HepG2 (cell line): ENCODE measurements around the gene PCAT6. TPM values are rescaled to one million over a fixed set of nuclear protein-coding genes. Genes with fewer than 3 reads are reported as not detected.
A peak's percentile ranks its signal among the peaks of the same experiment; 100 is the strongest.

Source experiments
- AKAP8 ChIP-seq: sonication (generic); formaldehyde crosslinking; IDR thresholded peaks from 2 replicates; pipeline ENCODE4 v1.5.1; 2020; ENCODE audit warnings: mild to moderate bottlenecking, missing genetic modification reagents
- ELF1 ChIP-seq: sonication (generic); formaldehyde crosslinking; IDR thresholded peaks from 2 replicates; pipeline ENCODE4 v1.4.0; 2020; ENCODE audit warnings: missing genetic modification reagents
- ETS1 ChIP-seq: sonication (generic); formaldehyde crosslinking; IDR thresholded peaks from 2 replicates; pipeline ENCODE4 v1.4.0; 2020; ENCODE audit warnings: missing genetic modification reagents
- ETV5 ChIP-seq: IDR thresholded peaks from 2 replicates; pipeline ENCODE4 v1.6.1; 2018; ENCODE audit warnings: missing biosample characterization, missing genetic modification reagents, inconsistent platforms, borderline replicate concordance
- FOXA1 ChIP-seq, 2 experiments: fragments of 450-650 bp in 1 of 2; sonication (generic) in 1 of 2; formaldehyde crosslinking in 1 of 2; IDR thresholded peaks; 2 replicates each; pipeline versions ENCODE4 v1.4.0 to v1.6.1; 2016 to 2020; ENCODE audit warnings: missing genetic modification reagents in 1 of 2
- IRX3 ChIP-seq: sonication (generic); formaldehyde crosslinking; IDR thresholded peaks from 2 replicates; pipeline ENCODE4 v1.8.1; 2023; ENCODE audit warnings: mild to moderate bottlenecking, low read depth, missing genetic modification reagents, borderline replicate concordance
- MAZ ChIP-seq, 2 experiments: sonication (generic) in 1 of 2; formaldehyde crosslinking in 1 of 2; IDR thresholded peaks; 2 replicates each; pipeline versions ENCODE4 v1.5.0 to v1.6.1; 2012 to 2020; ENCODE audit warnings: low read depth in 2 of 2, mild to moderate bottlenecking in 2 of 2, borderline replicate concordance in 1 of 2, improper control_type of control experiment in 1 of 2, low read length in 1 of 2, missing genetic modification reagents in 1 of 2, moderate library complexity in 1 of 2
- MED8 ChIP-seq: sonication (generic); formaldehyde crosslinking; IDR thresholded peaks from 2 replicates; pipeline ENCODE4 v1.8.1; 2023; ENCODE audit warnings: mild to moderate bottlenecking, missing genetic modification reagents; ENCODE audit not compliant: insufficient replicate concordance
- NCOA1 ChIP-seq: sonication (generic); formaldehyde crosslinking; IDR thresholded peaks from 2 replicates; pipeline ENCODE4 v1.9.0; 2021; ENCODE audit warnings: missing genetic modification reagents
- NKX3-1 ChIP-seq: sonication (generic); formaldehyde crosslinking; IDR thresholded peaks from 2 replicates; pipeline ENCODE4 v1.5.0; 2020; ENCODE audit warnings: missing genetic modification reagents
- PCBP2 ChIP-seq: fragments of 200-400 bp; formaldehyde crosslinking; optimal IDR thresholded peaks from 2 replicates; pipeline ENCODE3; 2018; ENCODE audit warnings: low read length, low read depth; ENCODE audit not compliant: poor library complexity, severe bottlenecking
- RNF219 ChIP-seq: sonication (generic); formaldehyde crosslinking; IDR thresholded peaks from 2 replicates; pipeline ENCODE4 v1.5.0; 2020; ENCODE audit warnings: mild to moderate bottlenecking, missing genetic modification reagents
- SAFB2 ChIP-seq: sonication (generic); formaldehyde crosslinking; IDR thresholded peaks from 2 replicates; pipeline ENCODE4 v1.5.1; 2020; ENCODE audit warnings: missing genetic modification reagents, low read depth, mild to moderate bottlenecking, borderline replicate concordance
- SNAPC2 ChIP-seq: sonication (generic); formaldehyde crosslinking; IDR thresholded peaks from 2 replicates; pipeline ENCODE4 v1.8.1; 2022; ENCODE audit warnings: mild to moderate bottlenecking, missing genetic modification reagents
- STAT5B ChIP-seq: sonication (generic); formaldehyde crosslinking; IDR thresholded peaks from 2 replicates; pipeline ENCODE4 v1.4.0; 2020; ENCODE audit warnings: missing genetic modification reagents
- TAF1 ChIP-seq: sonication (generic); formaldehyde crosslinking; IDR thresholded peaks from 2 replicates; pipeline ENCODE4 v1.4.0; 2020; ENCODE audit warnings: missing genetic modification reagents
- TFDP2 ChIP-seq: sonication (generic); formaldehyde crosslinking; IDR thresholded peaks from 2 replicates; pipeline ENCODE4 v1.4.0; 2020; ENCODE audit warnings: missing genetic modification reagents
- ZNF136 ChIP-seq: sonication (generic); formaldehyde crosslinking; IDR thresholded peaks from 2 replicates; pipeline ENCODE4 v1.8.1; 2022; ENCODE audit warnings: low read depth, mild to moderate bottlenecking, moderate library complexity, missing genetic modification reagents
- ZNF230 ChIP-seq: sonication (generic); formaldehyde crosslinking; IDR thresholded peaks from 2 replicates; pipeline ENCODE4 v1.4.0; 2020; ENCODE audit warnings: mild to moderate bottlenecking, missing genetic modification reagents
- ZNF337 ChIP-seq: sonication (generic); formaldehyde crosslinking; IDR thresholded peaks from 2 replicates; pipeline ENCODE4 v1.5.1; 2020; ENCODE audit warnings: missing genetic modification reagents, low read depth, mild to moderate bottlenecking, borderline replicate concordance
- ZNF34 ChIP-seq: sonication (generic); formaldehyde crosslinking; IDR thresholded peaks from 2 replicates; pipeline ENCODE4 v1.4.0; 2020; ENCODE audit warnings: mild to moderate bottlenecking, missing genetic modification reagents, borderline replicate concordance
- ZNF530 ChIP-seq: sonication (generic); formaldehyde crosslinking; IDR thresholded peaks from 2 replicates; pipeline ENCODE4 v1.5.0; 2020; ENCODE audit warnings: low read depth, mild to moderate bottlenecking, missing genetic modification reagents
- ZNF724P ChIP-seq: sonication (generic); formaldehyde crosslinking; IDR thresholded peaks from 2 replicates; pipeline ENCODE4 v1.8.0; 2022; ENCODE audit warnings: missing genetic modification reagents, borderline replicate concordance
- ZNF776 ChIP-seq: sonication (generic); formaldehyde crosslinking; IDR thresholded peaks from 2 replicates; pipeline ENCODE4 v1.4.0; 2020; ENCODE audit warnings: mild to moderate bottlenecking, missing genetic modification reagents
- polyA plus RNA-seq, 8 experiments: library from polyadenylated mRNA; depleted of rRNA in 3 of 8; stranded (reverse) in 7 of 8; unstranded in 1 of 8; fragments of >200 nt; fragmentation: Illumina TruSeq in 4 of 8; extraction: Trizol in 4 of 8; gene quantifications; 2 replicates each; pipeline versions ENCODE4 v1.2.1 to v1.2.3, GENCODE V29; 2011 to 2016; ENCODE audit warnings: low read depth in 4 of 8, missing spikeins in 1 of 8, mixed read lengths in 1 of 8; ENCODE audit not compliant: insufficient read depth in 1 of 8
- total RNA-seq, 5 experiments: library from RNA; depleted of rRNA; stranded (reverse); fragments of >200 nt; fragmentation: Illumina TruSeq; extraction: Trizol; gene quantifications; 2 replicates each; pipeline ENCODE4 v1.2.3, GENCODE V29; 2016; ENCODE audit warnings: low read depth in 1 of 5

The PCAT6 gene
- total and polyA plus RNA-seq, 2 of the 13 experiments (the other 11 are each of a cell fraction or from before 2014, with no cell fraction given): 0.60 to 4.4 TPM

- TF ChIP-seq ETS1 (CRISPR knock-in tag) (no peak), RNF219 (CRISPR knock-in tag) (no peak; the same call in 1 of the 2 replicates), ZNF34 (CRISPR knock-in tag) (no peak), TAF1 (CRISPR knock-in tag) (peak; percentile 95), ZNF230 (0 out of 2 replicates have a peak, but pooled peaks have one; percentile 35), ZNF337 (CRISPR knock-in tag) (no peak), ELF1 (CRISPR knock-in tag) (no peak), NCOA1 (no peak), NKX3-1 (CRISPR knock-in tag) (no peak), ZNF724P (peak; percentile 45; the same call in 1 of the 2 replicates), IRX3 (CRISPR knock-in tag) (peak; percentile 62; the same call in 1 of the 2 replicates), PCBP2 (no peak), STAT5B (no peak), ETV5 (CRISPR knock-in tag) (peak; percentile 38; the same call in 1 of the 2 replicates), FOXA1 (IDR thresholded peaks at IDR 0.05) (no peak), FOXA1 (CRISPR knock-in tag; IDR thresholded peaks at IDR 0.05) (peak; percentile 68), ZNF776 (CRISPR knock-in tag) (0 out of 2 replicates have a peak, but pooled peaks have one; percentile 45), MAZ (IDR thresholded peaks at IDR 0.05; ENCODE audit: borderline replicate concordance, low read depth, low read length) (peak; percentile 67; the same call in 1 of the 2 replicates), MAZ (CRISPR knock-in tag; IDR thresholded peaks at IDR 0.05; ENCODE audit: low read depth) (peak; percentile 94), ZNF136 (0 out of 2 replicates have a peak, but pooled peaks have one; percentile 27), SNAPC2 (0 out of 2 replicates have a peak, but pooled peaks have one; percentile 41), MED8 (CRISPR knock-in tag) (peak; percentile 38), TFDP2 (CRISPR knock-in tag) (peak; percentile 67), SAFB2 (peak; percentile 72; the same call in 1 of the 2 replicates), AKAP8 (CRISPR knock-in tag) (no peak), ZNF530 (no peak)
These were observed 2.6 kb upstream of the PCAT6 start, which contains the start of gene KDM5B (continued) for GRCh38 chr1:202807926-202808757.
